HG03575 (cell line): Measurements from ENCODE around the gene AGBL1.

ENCODE experiments used
- ATAC-seq: cut with Tn5 transposase; IDR thresholded peaks from one replicate; pipeline ENCODE4 v1.9.1; 2021; ENCODE audit not compliant: unreplicated experiment, insufficient number of reproducible peaks, low FRiP score; ENCODE audit errors: extremely low read depth

Gene AGBL1

GRCh38 chr15:86691091-86691663 lies 611.5 kb downstream of the AGBL1 start:
- ATAC-seq, result no peak

GRCh38 chr15:86700864-86701610 lies 621.4 kb downstream of the AGBL1 start:
- no peak for ATAC-seq

- no peak for ATAC-seq
Observed at GRCh38 chr15:86701611-86701963, 621.9 kb downstream of the AGBL1 start.

GRCh38 chr15:86706813-86707212 lies 627.1 kb downstream of the AGBL1 start:
- no peak for ATAC-seq

- no peak for ATAC-seq
Observed at GRCh38 chr15:86711476-86711875, 631.8 kb downstream of the AGBL1 start.

- no peak for ATAC-seq
Observed at GRCh38 chr15:86714241-86714640, 634.6 kb downstream of the AGBL1 start.

- no peak for ATAC-seq
Observed at GRCh38 chr15:86725628-86726027, 646.0 kb downstream of the AGBL1 start.

GRCh38 chr15:86735247-86736040 lies 655.8 kb downstream of the AGBL1 start:
- ATAC-seq, result no peak

- ATAC-seq, result no peak
Observed at GRCh38 chr15:86741917-86742316, 662.2 kb downstream of the AGBL1 start.

GRCh38 chr15:86743283-86743903 lies 663.7 kb downstream of the AGBL1 start:
- no peak for ATAC-seq

GRCh38 chr15:86744198-86744780 lies 664.6 kb downstream of the AGBL1 start:
- ATAC-seq, result no peak

- no peak for ATAC-seq
Observed at GRCh38 chr15:86751116-86751515, 671.4 kb downstream of the AGBL1 start.

- no peak for ATAC-seq
Observed at GRCh38 chr15:86754846-86755245, 675.2 kb downstream of the AGBL1 start.

GRCh38 chr15:86756688-86757087 lies 677.0 kb downstream of the AGBL1 start:
- no peak for ATAC-seq

- no peak for ATAC-seq
Observed at GRCh38 chr15:86759800-86760523, 680.3 kb downstream of the AGBL1 start.

- no peak for ATAC-seq
Observed at GRCh38 chr15:86762874-86763273, 683.2 kb downstream of the AGBL1 start.

GRCh38 chr15:86764021-86764420 lies 684.4 kb downstream of the AGBL1 start:
- ATAC-seq, result no peak

GRCh38 chr15:86765281-86765680 lies 685.6 kb downstream of the AGBL1 start:
- ATAC-seq, result no peak
